ENCODE measurements around the gene DAPL1. TPM values are rescaled to one million over a fixed set of nuclear protein-coding genes. Genes with fewer than 3 reads are reported as not detected.

Gene DAPL1
- total and polyA plus RNA-seq, 7 experiments from 2014 or later: not detected

- H3K27ac ChIP-seq (ENCODE audit: low read depth, low read length): no peak overlapping the region
- no peaks in the 10 kb centered on the region for H3K36me3 Mint-ChIP-seq
- ATAC-seq (no peak), DNase-seq (no peak)
- H3K27ac Mint-ChIP-seq: no peak overlapping the region
- ChIA-PET POLR2A (no interaction called here), CTCF (interaction anchor here (0.7 to 1.7 kb wide), 3 partner anchors 9 to 998 kb away, joined by 3 to 6 read pairs (median 3); no protein-coding TSS in a partner anchor)
- H3K27me3 Mint-ChIP-seq: peaks cover 0 to 11% (median 4%) of the 10 kb centered on the region in 5 donors
- H3K4me1 Mint-ChIP-seq: no peaks in the 10 kb centered on the region
- no peaks in the 10 kb centered on the region for H3K9me3 ChIP-seq (ENCODE audit: control insufficient read depth in 2 of 3, low read length in 3 of 3)
- H3K4me3 ChIP-seq (ENCODE audit: low read length): no peak overlapping the region
- H3K4me1 ChIP-seq (ENCODE audit: control insufficient read depth in 2 of 2, insufficient read depth in 2 of 2, low read length in 2 of 2): no peaks in the 10 kb centered on the region
- H3K4me3 Mint-ChIP-seq: no peak overlapping the region
- H3K9me3 Mint-ChIP-seq: no peaks in the 10 kb centered on the region
- intact Hi-C loops (cut with micrococcal nuclease): no loop called here
- H3K36me3 ChIP-seq (ENCODE audit: control insufficient read depth in 2 of 3, insufficient read depth in 3 of 3, low read length in 3 of 3): no peaks in the 10 kb centered on the region
- no peaks in the 10 kb centered on the region for H3K27me3 ChIP-seq (ENCODE audit: control insufficient read depth in 2 of 2, insufficient read depth in 2 of 2, low read length in 2 of 2)
Observed at GRCh38 chr2:158762336-158762735, 32.8 kb upstream of the DAPL1 start.

- H3K4me1 ChIP-seq (ENCODE audit: control insufficient read depth in 2 of 2, insufficient read depth in 2 of 2, low read length in 2 of 2): no peaks in the 10 kb centered on the region
- peaks cover 0 to 2% (median 0%) of the 10 kb centered on the region in 11 donors for H3K9me3 Mint-ChIP-seq
- no peaks in the 10 kb centered on the region for H3K36me3 Mint-ChIP-seq
- H3K36me3 ChIP-seq (ENCODE audit: control insufficient read depth in 2 of 3, insufficient read depth in 3 of 3, low read length in 3 of 3): no peaks in the 10 kb centered on the region
- no peak overlapping the region for H3K27ac Mint-ChIP-seq
- H3K4me1 Mint-ChIP-seq: no peaks in the 10 kb centered on the region
- H3K9me3 ChIP-seq (ENCODE audit: control insufficient read depth in 2 of 3, low read length in 3 of 3): no peaks in the 10 kb centered on the region
- no peak for DNase-seq
- H3K4me3 ChIP-seq (ENCODE audit: low read length): no peak overlapping the region
- no peak overlapping the region for H3K27ac ChIP-seq (ENCODE audit: low read depth, low read length)
- H3K27me3 Mint-ChIP-seq: peaks cover 0 to 9% (median 0%) of the 10 kb centered on the region in 5 donors
- ChIA-PET POLR2A (no interaction called here), CTCF (no interaction called here)
- intact Hi-C loops (cut with micrococcal nuclease): no loop called here
- ATAC-seq: no peak
- H3K4me3 Mint-ChIP-seq: no peak overlapping the region
- no peaks in the 10 kb centered on the region for H3K27me3 ChIP-seq (ENCODE audit: control insufficient read depth in 2 of 2, insufficient read depth in 2 of 2, low read length in 2 of 2)
Observed at GRCh38 chr2:158766524-158766923, 28.6 kb upstream of the DAPL1 start.

GRCh38 chr2:158772306-158773078 lies 22.6 kb upstream of the DAPL1 start:
- CTCF ChIA-PET: no interaction called here
- no peak for ATAC-seq
- intact Hi-C loops (cut with micrococcal nuclease): no loop called here
- Mint-ChIP-seq H3K27me3 (peaks cover 0 to 9% (median 0%) of the 10 kb centered on the region in 5 donors), H3K27ac (no peak overlapping the region), H3K9me3 (peaks cover 0 to 2% (median 0%) of the 10 kb centered on the region in 11 donors), H3K36me3 (no peaks in the 10 kb centered on the region), H3K4me3 (no peak overlapping the region), H3K4me1 (no peaks in the 10 kb centered on the region)
- no peaks in the 10 kb centered on the region for H3K27me3 ChIP-seq (ENCODE audit: control insufficient read depth in 2 of 2, insufficient read depth in 2 of 2, low read length in 2 of 2)
- no peaks in the 10 kb centered on the region for H3K9me3 ChIP-seq (ENCODE audit: control insufficient read depth in 2 of 3, low read length in 3 of 3)
- POLR2A ChIA-PET: no interaction called here
- no peaks in the 10 kb centered on the region for H3K4me1 ChIP-seq (ENCODE audit: control insufficient read depth in 2 of 2, insufficient read depth in 2 of 2, low read length in 2 of 2)
- H3K4me3 ChIP-seq (ENCODE audit: low read length): no peak overlapping the region
- no peak for DNase-seq
- H3K36me3 ChIP-seq (ENCODE audit: control insufficient read depth in 2 of 3, insufficient read depth in 3 of 3, low read length in 3 of 3): no peaks in the 10 kb centered on the region
- no peak overlapping the region for H3K27ac ChIP-seq (ENCODE audit: low read depth, low read length)

DNA sequence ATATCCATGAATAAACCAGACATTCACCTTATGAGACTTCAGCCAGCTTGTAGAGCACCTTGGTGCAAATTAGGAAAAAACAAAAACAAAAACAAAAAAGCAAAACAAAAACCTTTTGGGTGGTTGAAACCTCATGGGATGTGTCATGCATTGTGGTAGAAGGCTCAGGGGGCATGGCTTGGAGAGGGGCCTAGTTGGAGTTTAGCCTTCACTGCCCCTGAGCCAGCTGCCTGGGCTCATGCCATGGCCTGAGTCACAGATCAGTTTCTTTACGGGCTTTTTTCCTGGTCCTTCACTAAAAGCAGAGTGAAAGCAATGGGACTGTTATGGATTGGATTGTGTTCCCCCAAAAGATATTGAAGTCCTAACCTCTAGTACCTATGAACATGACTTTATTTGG lies 22.0 kb upstream of the DAPL1 start:
- POLR2A ChIA-PET: no interaction called here
- Mint-ChIP-seq H3K4me1 (no peaks in the 10 kb centered on the region), H3K4me3 (no peak overlapping the region), H3K9me3 (no peaks in the 10 kb centered on the region), H3K27me3 (peaks cover 0 to 9% (median 0%) of the 10 kb centered on the region in 5 donors), H3K36me3 (no peaks in the 10 kb centered on the region), H3K27ac (no peak overlapping the region)
- no peaks in the 10 kb centered on the region for H3K9me3 ChIP-seq (ENCODE audit: control insufficient read depth in 2 of 3, low read length in 3 of 3)
- DNase-seq (no peak), ATAC-seq (no peak)
- no peaks in the 10 kb centered on the region for H3K36me3 ChIP-seq (ENCODE audit: control insufficient read depth in 2 of 3, insufficient read depth in 3 of 3, low read length in 3 of 3)
- CTCF ChIA-PET: no interaction called here
- no peak overlapping the region for H3K27ac ChIP-seq (ENCODE audit: low read depth, low read length)
- no peaks in the 10 kb centered on the region for H3K27me3 ChIP-seq (ENCODE audit: control insufficient read depth in 2 of 2, insufficient read depth in 2 of 2, low read length in 2 of 2)
- H3K4me1 ChIP-seq (ENCODE audit: control insufficient read depth in 2 of 2, insufficient read depth in 2 of 2, low read length in 2 of 2): no peaks in the 10 kb centered on the region
- H3K4me3 ChIP-seq (ENCODE audit: low read length): no peak overlapping the region
- intact Hi-C loops (cut with micrococcal nuclease): no loop called here

DNA sequence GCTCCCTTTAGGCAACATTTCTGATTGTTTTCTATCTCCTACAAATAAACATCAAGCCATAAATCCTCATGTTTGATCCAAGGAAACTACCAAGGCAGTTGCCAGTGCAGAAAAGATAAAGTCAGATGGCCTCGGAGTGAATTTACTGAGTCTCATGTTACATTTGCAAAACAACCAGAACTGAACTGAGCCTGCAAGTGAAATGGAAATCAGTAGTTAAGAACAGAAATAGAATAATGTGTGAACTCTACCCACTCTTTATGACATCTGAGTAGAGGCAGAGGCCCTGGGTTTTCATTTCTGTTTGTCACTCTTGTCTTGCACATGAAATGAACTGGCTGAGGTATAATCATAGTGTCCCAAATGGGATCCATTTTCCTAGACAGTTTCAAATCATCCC lies 20.4 kb upstream of the DAPL1 start:
- no peak overlapping the region for H3K27ac Mint-ChIP-seq
- no peak for ATAC-seq
- no peak overlapping the region for H3K4me3 ChIP-seq (ENCODE audit: low read length)
- no peak overlapping the region for H3K4me3 Mint-ChIP-seq
- no peaks in the 10 kb centered on the region for H3K9me3 Mint-ChIP-seq
- H3K36me3 ChIP-seq (ENCODE audit: control insufficient read depth in 2 of 3, insufficient read depth in 3 of 3, low read length in 3 of 3): no peaks in the 10 kb centered on the region
- H3K4me1 ChIP-seq (ENCODE audit: control insufficient read depth in 2 of 2, insufficient read depth in 2 of 2, low read length in 2 of 2): no peaks in the 10 kb centered on the region
- no peaks in the 10 kb centered on the region for H3K9me3 ChIP-seq (ENCODE audit: control insufficient read depth in 2 of 3, low read length in 3 of 3)
- no peaks in the 10 kb centered on the region for H3K36me3 Mint-ChIP-seq
- peaks cover 0 to 7% (median 0%) of the 10 kb centered on the region in 5 donors for H3K27me3 Mint-ChIP-seq
- no peak overlapping the region for H3K27ac ChIP-seq (ENCODE audit: low read depth, low read length)
- intact Hi-C loops (cut with micrococcal nuclease): no loop called here
- DNase-seq: no peak
- ChIA-PET POLR2A (no interaction called here), CTCF (no interaction called here)
- H3K27me3 ChIP-seq (ENCODE audit: control insufficient read depth in 2 of 2, insufficient read depth in 2 of 2, low read length in 2 of 2): no peaks in the 10 kb centered on the region
- no peaks in the 10 kb centered on the region for H3K4me1 Mint-ChIP-seq

GRCh38 chr2:158775273-158776027 lies 19.7 kb upstream of the DAPL1 start:
- Mint-ChIP-seq H3K4me3 (no peak overlapping the region), H3K27me3 (peaks cover 0 to 7% (median 0%) of the 10 kb centered on the region in 5 donors), H3K27ac (no peak overlapping the region), H3K9me3 (no peaks in the 10 kb centered on the region), H3K36me3 (no peaks in the 10 kb centered on the region), H3K4me1 (no peaks in the 10 kb centered on the region)
- H3K27ac ChIP-seq (ENCODE audit: low read depth, low read length): no peak overlapping the region
- POLR2A ChIA-PET: no interaction called here
- no peaks in the 10 kb centered on the region for H3K36me3 ChIP-seq (ENCODE audit: control insufficient read depth in 2 of 3, insufficient read depth in 3 of 3, low read length in 3 of 3)
- H3K9me3 ChIP-seq (ENCODE audit: control insufficient read depth in 2 of 3, low read length in 3 of 3): no peaks in the 10 kb centered on the region
- CTCF ChIA-PET: no interaction called here
- no peaks in the 10 kb centered on the region for H3K4me1 ChIP-seq (ENCODE audit: control insufficient read depth in 2 of 2, insufficient read depth in 2 of 2, low read length in 2 of 2)
- H3K27me3 ChIP-seq (ENCODE audit: control insufficient read depth in 2 of 2, insufficient read depth in 2 of 2, low read length in 2 of 2): no peaks in the 10 kb centered on the region
- intact Hi-C loops (cut with micrococcal nuclease): no loop called here
- DNase-seq: no peak
- no peak for ATAC-seq
- H3K4me3 ChIP-seq (ENCODE audit: low read length): no peak overlapping the region

GRCh38 chr2:158776231-158776630 lies 18.9 kb upstream of the DAPL1 start:
- Mint-ChIP-seq H3K9me3 (peaks cover 0 to 4% (median 0%) of the 10 kb centered on the region in 11 donors), H3K36me3 (no peaks in the 10 kb centered on the region), H3K4me1 (no peaks in the 10 kb centered on the region), H3K27ac (no peak overlapping the region), H3K27me3 (peaks cover 0 to 7% (median 0%) of the 10 kb centered on the region in 5 donors), H3K4me3 (no peak overlapping the region)
- H3K4me3 ChIP-seq (ENCODE audit: low read length): no peak overlapping the region
- POLR2A ChIA-PET: no interaction called here
- intact Hi-C loops (cut with micrococcal nuclease): no loop called here
- no peaks in the 10 kb centered on the region for H3K9me3 ChIP-seq (ENCODE audit: control insufficient read depth in 2 of 3, low read length in 3 of 3)
- no peaks in the 10 kb centered on the region for H3K27me3 ChIP-seq (ENCODE audit: control insufficient read depth in 2 of 2, insufficient read depth in 2 of 2, low read length in 2 of 2)
- ATAC-seq: no peak
- H3K4me1 ChIP-seq (ENCODE audit: control insufficient read depth in 2 of 2, insufficient read depth in 2 of 2, low read length in 2 of 2): no peaks in the 10 kb centered on the region
- CTCF ChIA-PET: no interaction called here
- H3K36me3 ChIP-seq (ENCODE audit: control insufficient read depth in 2 of 3, insufficient read depth in 3 of 3, low read length in 3 of 3): no peaks in the 10 kb centered on the region
- no peak for DNase-seq
- no peak overlapping the region for H3K27ac ChIP-seq (ENCODE audit: low read depth, low read length)
